Measurements from ENCODE around the gene SNTG2. TPM values are rescaled to one million over a fixed set of nuclear protein-coding genes. Genes with fewer than 3 reads are reported as not detected.

Gene SNTG2
- total RNA-seq, 2 experiments from 2014 or later = not detected

- Histone ChIP-seq H4K20me1 (ENCODE audit: insufficient read depth, low read length) (no peaks in the 10 kb centered on the region), H3K9me2 (ENCODE audit: insufficient read depth, low read length) (no peaks in the 10 kb centered on the region), H3K9me3 (ENCODE audit: low read length) (no peaks in the 10 kb centered on the region), H3K4me1 (ENCODE audit: insufficient read depth, low read length, poor library complexity, severe bottlenecking) (no peaks in the 10 kb centered on the region), H3K79me2 (ENCODE audit: insufficient read depth, low read depth, low read length) (no peaks in the 10 kb centered on the region), H3K4me2 (ENCODE audit: low read length) (no peak overlapping the region), H3K27ac (ENCODE audit: low read depth, low read length, poor library complexity, severe bottlenecking) (no peak overlapping the region), H3K36me3 (ENCODE audit: insufficient read depth, low read length) (no peaks in the 10 kb centered on the region), H3K4me3 (ENCODE audit: low read depth, low read length, poor library complexity, severe bottlenecking) (no peak overlapping the region), H2AFZ (ENCODE audit: low read length) (no peak overlapping the region)
- intact Hi-C loops (cut with micrococcal nuclease; ENCODE audit: unreplicated experiment) = no loop called here
- TF ChIP-seq EZH2phosphoT487 (IDR thresholded peaks at IDR 0.05; ENCODE audit: borderline replicate concordance, low read depth, low read length) = no peak
- no peak for TF ChIP-seq CTCF (conservative IDR thresholded peaks at IDR 0.05; ENCODE audit: low read length)
- DNase-seq (ENCODE audit: low spot score) = no peak
- ChIA-PET POLR2A (interaction anchor here (0.7 kb wide), 1 partner anchor 1204 kb away, joined by 3 read pairs; no protein-coding TSS in a partner anchor), CTCF (ENCODE audit: unreplicated experiment) (no interaction called here)
- BruUV-seq (replicated peaks) = no TSS peak
Measured at GRCh38 chr2:1393321-1393720, 442.7 kb downstream of the SNTG2 start.

DNA sequence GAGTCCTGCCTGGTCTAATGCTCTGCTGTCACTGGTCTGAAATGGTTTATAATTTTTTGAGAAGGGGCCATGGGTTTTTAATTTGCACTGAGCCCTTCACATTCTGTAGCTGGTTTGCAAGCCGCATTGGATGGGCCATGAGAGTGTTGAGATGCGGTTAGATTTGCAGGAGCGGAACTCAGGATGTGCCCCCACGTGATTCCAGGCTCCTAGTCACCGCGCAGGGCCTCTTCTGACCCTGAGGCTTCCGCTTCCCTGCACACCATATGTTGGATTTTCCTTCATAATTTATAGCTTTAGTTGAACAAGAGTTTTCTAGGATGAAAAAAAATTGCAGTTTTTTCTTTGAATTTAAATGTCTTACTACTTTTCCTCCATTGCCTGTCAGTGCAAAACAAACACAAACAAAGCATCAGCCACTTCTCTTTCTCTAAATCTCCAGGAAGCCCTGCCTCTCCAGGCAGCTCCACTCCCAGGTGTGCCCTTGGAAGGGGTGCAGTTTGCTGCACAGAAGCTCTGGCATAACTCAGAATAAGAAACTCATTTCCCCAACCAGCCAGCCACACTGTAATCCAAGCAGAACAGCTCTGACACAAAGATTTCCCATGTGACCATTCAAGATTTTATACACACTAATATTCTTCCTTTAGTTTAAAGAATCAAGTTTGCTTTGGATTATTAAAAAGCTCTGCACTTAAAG, 444.2 kb downstream of the SNTG2 start:
- Histone ChIP-seq H3K79me2 (ENCODE audit: insufficient read depth, low read depth, low read length) (no peaks in the 10 kb centered on the region), H3K4me3 (ENCODE audit: low read depth, low read length, poor library complexity, severe bottlenecking) (no peak overlapping the region), H4K20me1 (ENCODE audit: insufficient read depth, low read length) (no peaks in the 10 kb centered on the region), H3K9me3 (ENCODE audit: low read length) (no peaks in the 10 kb centered on the region), H3K9me2 (ENCODE audit: insufficient read depth, low read length) (no peaks in the 10 kb centered on the region), H3K36me3 (ENCODE audit: insufficient read depth, low read length) (no peaks in the 10 kb centered on the region), H3K4me2 (ENCODE audit: low read length) (no peak overlapping the region), H2AFZ (ENCODE audit: low read length) (no peak overlapping the region), H3K4me1 (ENCODE audit: insufficient read depth, low read length, poor library complexity, severe bottlenecking) (no peaks in the 10 kb centered on the region), H3K27ac (ENCODE audit: low read depth, low read length, poor library complexity, severe bottlenecking) (no peak overlapping the region)
- TF ChIP-seq EZH2phosphoT487 (IDR thresholded peaks at IDR 0.05; ENCODE audit: borderline replicate concordance, low read depth, low read length) = no peak
- CTCF ChIA-PET (ENCODE audit: unreplicated experiment) = no interaction called here
- POLR2A ChIA-PET = interaction anchor here (0.7 kb wide), 1 partner anchor 42 kb away, joined by 3 read pairs; no protein-coding TSS in a partner anchor
- intact Hi-C loops (cut with micrococcal nuclease; ENCODE audit: unreplicated experiment) = no loop called here
- BruUV-seq (replicated peaks) = no TSS peak
- no peak for DNase-seq (ENCODE audit: low spot score)

- no peak overlapping the region for H3K4me2 ChIP-seq (ENCODE audit: low read length)
- POLR2A ChIA-PET = no interaction called here
- BruUV-seq (replicated peaks) = no TSS peak
- no peaks in the 10 kb centered on the region for H4K20me1 ChIP-seq (ENCODE audit: insufficient read depth, low read length)
- no peaks in the 10 kb centered on the region for H3K79me2 ChIP-seq (ENCODE audit: insufficient read depth, low read depth, low read length)
- no peaks in the 10 kb centered on the region for H3K9me2 ChIP-seq (ENCODE audit: insufficient read depth, low read length)
- no peak overlapping the region for H3K27ac ChIP-seq (ENCODE audit: low read depth, low read length, poor library complexity, severe bottlenecking)
- intact Hi-C loops (cut with micrococcal nuclease; ENCODE audit: unreplicated experiment) = no loop called here
- no peaks in the 10 kb centered on the region for H3K4me1 ChIP-seq (ENCODE audit: insufficient read depth, low read length, poor library complexity, severe bottlenecking)
- CTCF ChIA-PET (ENCODE audit: unreplicated experiment) = no interaction called here
- H2AFZ ChIP-seq (ENCODE audit: low read length) = no peak overlapping the region
- no peak for TF ChIP-seq EZH2phosphoT487 (IDR thresholded peaks at IDR 0.05; ENCODE audit: borderline replicate concordance, low read depth, low read length)
- no peak for TF ChIP-seq CTCF (conservative IDR thresholded peaks at IDR 0.05; ENCODE audit: low read length)
- H3K36me3 ChIP-seq (ENCODE audit: insufficient read depth, low read length) = no peaks in the 10 kb centered on the region
- no peak for DNase-seq (ENCODE audit: low spot score)
- H3K9me3 ChIP-seq (ENCODE audit: low read length) = no peaks in the 10 kb centered on the region
- H3K4me3 ChIP-seq (ENCODE audit: low read depth, low read length, poor library complexity, severe bottlenecking) = no peak overlapping the region
Measured at GRCh38 chr2:1397350-1397749, 446.7 kb downstream of the SNTG2 start.
